GM12872 (cell line): ENCODE measurements around the gene SEPTIN11.

ENCODE experiments used
- CTCF ChIP-seq: IDR thresholded peaks from 3 replicates; pipeline ENCODE4 v1.5.1; 2011; ENCODE audit warnings: low read depth, mild to moderate bottlenecking, low read length, moderate library complexity; ENCODE audit not compliant: insufficient read depth

The SEPTIN11 gene

GRCh38 chr4:76952656-76953582 lies 3.4 kb downstream of the SEPTIN11 start:
- no peak for TF ChIP-seq CTCF

DNA sequence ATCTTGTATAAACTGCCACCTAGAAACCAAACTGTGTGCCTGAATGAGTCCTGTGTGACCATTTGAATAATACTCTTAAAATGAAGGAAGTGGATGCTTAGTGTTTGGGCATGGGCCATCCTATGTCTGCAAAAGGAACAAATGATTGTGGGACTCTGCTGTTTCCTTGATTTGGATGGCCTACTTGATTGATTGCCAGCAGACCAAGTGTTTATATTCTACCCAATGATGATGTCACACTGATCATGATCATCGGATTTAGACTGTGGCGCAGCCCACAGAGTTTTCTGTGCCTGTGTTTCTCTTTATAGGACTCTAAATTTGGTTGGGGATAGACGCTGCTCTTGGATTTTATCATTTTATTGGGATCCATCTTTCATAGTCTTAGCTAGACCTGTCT lies 4.4 kb downstream of the SEPTIN11 start:
- no peak for TF ChIP-seq CTCF

- no peak for TF ChIP-seq CTCF
Observed at GRCh38 chr4:76954489-76954888, 4.9 kb downstream of the SEPTIN11 start.

GRCh38 chr4:76955182-76955581 lies 5.6 kb downstream of the SEPTIN11 start:
- no peak for TF ChIP-seq CTCF

- TF ChIP-seq CTCF: no peak
Observed at GRCh38 chr4:76957004-76957738, 7.6 kb downstream of the SEPTIN11 start.

DNA sequence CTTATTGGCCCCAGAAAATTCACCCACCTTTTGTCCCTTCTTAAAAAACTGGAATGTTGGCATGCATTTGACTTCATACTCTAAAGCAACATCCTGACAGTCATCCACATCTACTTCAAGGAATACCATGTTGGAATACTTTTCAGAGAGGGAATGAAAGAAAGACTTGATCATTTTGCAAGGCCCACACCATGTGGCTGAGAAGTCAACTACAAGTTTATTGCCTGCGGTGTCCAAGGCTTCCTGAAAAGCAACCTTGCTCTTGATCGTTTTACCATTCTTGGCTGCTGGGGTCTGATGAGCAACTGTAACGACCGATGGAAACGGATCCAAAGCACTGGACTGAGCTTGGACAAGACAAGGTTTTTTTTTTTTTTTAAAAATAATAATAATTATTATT lies 9.3 kb downstream of the SEPTIN11 start:
- TF ChIP-seq CTCF: no peak

DNA sequence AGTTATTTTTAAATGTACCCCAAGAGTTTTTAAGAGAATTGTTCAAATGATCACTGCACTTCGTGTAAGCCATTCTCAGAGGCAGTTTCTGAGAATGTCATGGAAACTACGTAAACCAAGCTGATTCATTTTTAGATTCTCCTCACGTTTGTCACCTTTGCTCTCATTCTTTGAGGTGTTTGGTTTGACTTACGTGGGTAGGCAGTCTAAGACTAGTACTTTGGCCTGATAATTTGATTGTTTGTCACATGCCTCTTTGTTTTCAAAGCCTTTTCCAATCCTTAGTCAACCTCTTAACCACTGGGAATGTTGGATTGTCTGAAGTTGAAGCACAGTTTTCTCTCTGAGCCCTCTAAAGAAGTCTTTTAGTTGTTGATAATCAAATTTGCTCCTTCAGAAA lies 10.5 kb downstream of the SEPTIN11 start:
- TF ChIP-seq CTCF: no peak
